HepG2 (cell line): ENCODE data around the gene BCAM. TPM values are rescaled to one million over a fixed set of nuclear protein-coding genes. Genes with fewer than 3 reads are reported as not detected.

ENCODE experiments used
- CREB1 ChIP-seq, 2 experiments: fragments of 450-650 bp in 1 of 2; IDR thresholded peaks; 2 replicates each; pipeline ENCODE4 v1.6.1; 2016 to 2017; ENCODE audit warnings: control low read depth in 1 of 2, mild to moderate bottlenecking in 1 of 2, missing compliant biosample characterization in 1 of 2, missing genetic modification characterization in 1 of 2
- GATAD2A ChIP-seq: IDR thresholded peaks from 2 replicates; pipeline ENCODE4 v1.6.1; 2016
- HOXA7 ChIP-seq: sonication (generic); formaldehyde crosslinking; IDR thresholded peaks from 2 replicates; pipeline ENCODE4 v1.8.1; 2022; ENCODE audit warnings: mild to moderate bottlenecking, missing genetic modification reagents, moderate library complexity
- JARID2 ChIP-seq: sonication (generic); formaldehyde crosslinking; IDR thresholded peaks from 2 replicates; pipeline ENCODE4 v1.8.1; 2023; ENCODE audit warnings: missing genetic modification reagents, inconsistent platforms; ENCODE audit not compliant: insufficient replicate concordance
- MLLT10 ChIP-seq: sonication (generic); formaldehyde crosslinking; IDR thresholded peaks from 2 replicates; pipeline ENCODE4 v1.4.0; 2020; ENCODE audit warnings: missing genetic modification reagents
- NR2F6 ChIP-seq, 2 experiments: IDR thresholded peaks; 2 replicates each; pipeline ENCODE4 v1.6.1; 2016; ENCODE audit warnings: antibody characterized with exemption in 1 of 2, mild to moderate bottlenecking in 1 of 2
- PAX8 ChIP-seq: sonication (generic); formaldehyde crosslinking; IDR thresholded peaks from 2 replicates; pipeline ENCODE4 v1.8.0; 2022; ENCODE audit warnings: mild to moderate bottlenecking, missing genetic modification reagents, borderline replicate concordance
- SETDB1 ChIP-seq: sonication (generic); formaldehyde crosslinking; IDR thresholded peaks from 2 replicates; pipeline ENCODE4 v1.5.1; 2020; ENCODE audit warnings: missing genetic modification reagents, mild to moderate bottlenecking, borderline replicate concordance
- SMARCC2 ChIP-seq: fragments of 450-650 bp; IDR thresholded peaks from 2 replicates; pipeline ENCODE4 v1.6.1; 2017; ENCODE audit warnings: antibody characterized with exemption, mild to moderate bottlenecking
- USF2 ChIP-seq, 2 experiments: sonication (generic) in 1 of 2; formaldehyde crosslinking in 1 of 2; IDR thresholded peaks; 2 replicates each; pipeline versions ENCODE4 v1.5.1 to v1.6.1; 2011 to 2020; ENCODE audit warnings: borderline replicate concordance in 1 of 2, low read depth in 1 of 2, low read length in 1 of 2, mild to moderate bottlenecking in 1 of 2, missing genetic modification reagents in 1 of 2, moderate library complexity in 1 of 2
- ZNF101 ChIP-seq: sonication (generic); formaldehyde crosslinking; IDR thresholded peaks from 2 replicates; pipeline ENCODE4 v1.4.0; 2020; ENCODE audit warnings: mild to moderate bottlenecking, low read depth, missing genetic modification reagents, borderline replicate concordance
- ZNF263 ChIP-seq: sonication (generic); formaldehyde crosslinking; IDR thresholded peaks from 2 replicates; pipeline ENCODE4 v1.4.0; 2020; ENCODE audit warnings: missing genetic modification reagents
- ZNF292 ChIP-seq: sonication (generic); formaldehyde crosslinking; IDR thresholded peaks from 2 replicates; pipeline ENCODE4 v1.8.1; 2022; ENCODE audit warnings: mild to moderate bottlenecking, low read depth, missing genetic modification reagents, borderline replicate concordance
- ZNF572 ChIP-seq: sonication (generic); formaldehyde crosslinking; IDR thresholded peaks from 2 replicates; pipeline ENCODE4 v1.5.1; 2020; ENCODE audit warnings: mild to moderate bottlenecking, missing genetic modification reagents
- ZNF780A ChIP-seq: sonication (generic); formaldehyde crosslinking; IDR thresholded peaks from 2 replicates; pipeline ENCODE4 v1.8.0; 2022; ENCODE audit warnings: mild to moderate bottlenecking, missing genetic modification reagents, moderate library complexity
- ZNF883 ChIP-seq: sonication (generic); formaldehyde crosslinking; IDR thresholded peaks from 2 replicates; pipeline ENCODE4 v1.5.1; 2020; ENCODE audit warnings: mild to moderate bottlenecking, missing genetic modification reagents; ENCODE audit errors: not compliant biosample characterization
- polyA plus RNA-seq, 8 experiments: library from polyadenylated mRNA; depleted of rRNA in 3 of 8; stranded (reverse) in 7 of 8; unstranded in 1 of 8; fragments of >200 nt; fragmentation: Illumina TruSeq in 4 of 8; extraction: Trizol in 4 of 8; gene quantifications; 2 replicates each; pipeline versions ENCODE4 v1.2.1 to v1.2.3, GENCODE V29; 2011 to 2016; ENCODE audit warnings: low read depth in 4 of 8, missing spikeins in 1 of 8, mixed read lengths in 1 of 8; ENCODE audit not compliant: insufficient read depth in 1 of 8
- total RNA-seq, 5 experiments: library from RNA; depleted of rRNA; stranded (reverse); fragments of >200 nt; fragmentation: Illumina TruSeq; extraction: Trizol; gene quantifications; 2 replicates each; pipeline ENCODE4 v1.2.3, GENCODE V29; 2016; ENCODE audit warnings: low read depth in 1 of 5
- TF ChIP-seq, protein P1 (sequence below): IDR thresholded peaks from 2 replicates; pipeline ENCODE4 v1.6.1; 2016; ENCODE audit warnings: mild to moderate bottlenecking
- TF ChIP-seq, protein P2 (sequence below): sonication (generic); formaldehyde crosslinking; IDR thresholded peaks from 2 replicates; pipeline ENCODE4 v1.5.1; 2020; ENCODE audit warnings: missing genetic modification reagents, mild to moderate bottlenecking, borderline replicate concordance
- TF ChIP-seq, protein P3 (sequence below): sonication (generic); formaldehyde crosslinking; IDR thresholded peaks from 2 replicates; pipeline ENCODE4 v1.4.0; 2020; ENCODE audit warnings: missing genetic modification reagents, borderline replicate concordance

BCAM gene
- total and polyA plus RNA-seq, 2 of the 13 experiments (the other 11 are each of a cell fraction or from before 2014, with no cell fraction given), result 51.2 to 62.7 TPM

GRCh38 chr19:44823373-44823698, 14.4 kb downstream of the BCAM start (continued):
- TF ChIP-seq SMARCC2 (no peak), CREB1 (IDR thresholded peaks at IDR 0.05) (no peak), CREB1 (CRISPR knock-in tag; IDR thresholded peaks at IDR 0.05) (no peak), NR2F6 (IDR thresholded peaks at IDR 0.05) (no peak), NR2F6 (CRISPR knock-in tag; IDR thresholded peaks at IDR 0.05) (0 out of 2 replicates have a peak, but pooled peaks have one; percentile 5), HOXA7 (no peak), SETDB1 (CRISPR knock-in tag) (no peak), PAX8 (CRISPR knock-in tag) (no peak), ZNF101 (CRISPR knock-in tag) (no peak), ZNF780A (CRISPR knock-in tag) (no peak), ZNF883 (CRISPR knock-in tag) (no peak), USF2 (IDR thresholded peaks at IDR 0.05; ENCODE audit: low read depth, low read length) (no peak), USF2 (CRISPR knock-in tag; IDR thresholded peaks at IDR 0.05; ENCODE audit: borderline replicate concordance) (no peak), GATAD2A (CRISPR knock-in tag) (0 out of 2 replicates have a peak, but pooled peaks have one; percentile 23), ZNF572 (CRISPR knock-in tag) (no peak), MLLT10 (CRISPR knock-in tag) (no peak), ZNF263 (no peak), ZNF292 (0 out of 2 replicates have a peak, but pooled peaks have one; percentile 13), JARID2 (CRISPR knock-in tag) (no peak)
- TF ChIP-seq, protein P1, sequence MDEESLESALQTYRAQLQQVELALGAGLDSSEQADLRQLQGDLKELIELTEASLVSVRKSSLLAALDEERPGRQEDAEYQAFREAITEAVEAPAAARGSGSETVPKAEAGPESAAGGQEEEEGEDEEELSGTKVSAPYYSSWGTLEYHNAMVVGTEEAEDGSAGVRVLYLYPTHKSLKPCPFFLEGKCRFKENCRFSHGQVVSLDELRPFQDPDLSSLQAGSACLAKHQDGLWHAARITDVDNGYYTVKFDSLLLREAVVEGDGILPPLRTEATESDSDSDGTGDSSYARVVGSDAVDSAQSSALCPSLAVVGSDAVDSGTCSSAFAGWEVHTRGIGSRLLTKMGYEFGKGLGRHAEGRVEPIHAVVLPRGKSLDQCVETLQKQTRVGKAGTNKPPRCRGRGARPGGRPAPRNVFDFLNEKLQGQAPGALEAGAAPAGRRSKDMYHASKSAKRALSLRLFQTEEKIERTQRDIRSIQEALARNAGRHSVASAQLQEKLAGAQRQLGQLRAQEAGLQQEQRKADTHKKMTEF (CRISPR knock-in tag), result no peak
- TF ChIP-seq, protein P2, sequence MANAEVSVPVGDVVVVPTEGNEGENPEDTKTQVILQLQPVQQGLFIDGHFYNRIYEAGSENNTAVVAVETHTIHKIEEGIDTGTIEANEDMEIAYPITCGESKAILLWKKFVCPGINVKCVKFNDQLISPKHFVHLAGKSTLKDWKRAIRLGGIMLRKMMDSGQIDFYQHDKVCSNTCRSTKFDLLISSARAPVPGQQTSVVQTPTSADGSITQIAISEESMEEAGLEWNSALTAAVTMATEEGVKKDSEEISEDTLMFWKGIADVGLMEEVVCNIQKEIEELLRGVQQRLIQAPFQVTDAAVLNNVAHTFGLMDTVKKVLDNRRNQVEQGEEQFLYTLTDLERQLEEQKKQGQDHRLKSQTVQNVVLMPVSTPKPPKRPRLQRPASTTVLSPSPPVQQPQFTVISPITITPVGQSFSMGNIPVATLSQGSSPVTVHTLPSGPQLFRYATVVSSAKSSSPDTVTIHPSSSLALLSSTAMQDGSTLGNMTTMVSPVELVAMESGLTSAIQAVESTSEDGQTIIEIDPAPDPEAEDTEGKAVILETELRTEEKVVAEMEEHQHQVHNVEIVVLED (CRISPR knock-in tag), result no peak
- TF ChIP-seq, protein P3, sequence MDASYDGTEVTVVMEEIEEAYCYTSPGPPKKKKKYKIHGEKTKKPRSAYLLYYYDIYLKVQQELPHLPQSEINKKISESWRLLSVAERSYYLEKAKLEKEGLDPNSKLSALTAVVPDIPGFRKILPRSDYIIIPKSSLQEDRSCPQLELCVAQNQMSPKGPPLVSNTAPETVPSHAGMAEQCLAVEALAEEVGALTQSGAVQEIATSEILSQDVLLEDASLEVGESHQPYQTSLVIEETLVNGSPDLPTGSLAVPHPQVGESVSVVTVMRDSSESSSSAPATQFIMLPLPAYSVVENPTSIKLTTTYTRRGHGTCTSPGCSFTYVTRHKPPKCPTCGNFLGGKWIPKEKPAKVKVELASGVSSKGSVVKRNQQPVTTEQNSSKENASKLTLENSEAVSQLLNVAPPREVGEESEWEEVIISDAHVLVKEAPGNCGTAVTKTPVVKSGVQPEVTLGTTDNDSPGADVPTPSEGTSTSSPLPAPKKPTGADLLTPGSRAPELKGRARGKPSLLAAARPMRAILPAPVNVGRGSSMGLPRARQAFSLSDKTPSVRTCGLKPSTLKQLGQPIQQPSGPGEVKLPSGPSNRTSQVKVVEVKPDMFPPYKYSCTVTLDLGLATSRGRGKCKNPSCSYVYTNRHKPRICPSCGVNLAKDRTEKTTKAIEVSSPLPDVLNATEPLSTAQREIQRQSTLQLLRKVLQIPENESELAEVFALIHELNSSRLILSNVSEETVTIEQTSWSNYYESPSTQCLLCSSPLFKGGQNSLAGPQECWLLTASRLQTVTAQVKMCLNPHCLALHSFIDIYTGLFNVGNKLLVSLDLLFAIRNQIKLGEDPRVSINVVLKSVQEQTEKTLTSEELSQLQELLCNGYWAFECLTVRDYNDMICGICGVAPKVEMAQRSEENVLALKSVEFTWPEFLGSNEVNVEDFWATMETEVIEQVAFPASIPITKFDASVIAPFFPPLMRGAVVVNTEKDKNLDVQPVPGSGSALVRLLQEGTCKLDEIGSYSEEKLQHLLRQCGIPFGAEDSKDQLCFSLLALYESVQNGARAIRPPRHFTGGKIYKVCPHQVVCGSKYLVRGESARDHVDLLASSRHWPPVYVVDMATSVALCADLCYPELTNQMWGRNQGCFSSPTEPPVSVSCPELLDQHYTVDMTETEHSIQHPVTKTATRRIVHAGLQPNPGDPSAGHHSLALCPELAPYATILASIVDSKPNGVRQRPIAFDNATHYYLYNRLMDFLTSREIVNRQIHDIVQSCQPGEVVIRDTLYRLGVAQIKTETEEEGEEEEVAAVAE (CRISPR knock-in tag), result no peak
